ENCODE measurements around the gene PPP4R1.

Gene PPP4R1

GRCh38 chr18:9530226-9531009 is 83.9 kb downstream of the PPP4R1 start:
- H3K9me3 Mint-ChIP-seq = no peaks in the 10 kb centered on the region
- H3K27ac Mint-ChIP-seq = no peak overlapping the region
- H3K4me3 Mint-ChIP-seq = no peak overlapping the region
- H3K36me3 Mint-ChIP-seq = peaks cover 23% of the 10 kb centered on the region
- H3K27me3 Mint-ChIP-seq = no peaks in the 10 kb centered on the region
- H3K4me1 Mint-ChIP-seq = no peaks in the 10 kb centered on the region

GRCh38 chr18:9526458-9526857 is 87.9 kb downstream of the PPP4R1 start:
- no peaks in the 10 kb centered on the region for H3K4me1 Mint-ChIP-seq
- no peak overlapping the region for H3K27ac Mint-ChIP-seq
- peaks cover 29% of the 10 kb centered on the region for H3K36me3 Mint-ChIP-seq
- H3K27me3 Mint-ChIP-seq = no peaks in the 10 kb centered on the region
- H3K9me3 Mint-ChIP-seq = no peaks in the 10 kb centered on the region
- H3K4me3 Mint-ChIP-seq = no peak overlapping the region

GRCh38 chr18:9522952-9523351 is 91.4 kb downstream of the PPP4R1 start:
- peaks cover 4% of the 10 kb centered on the region for H3K4me1 Mint-ChIP-seq
- no peaks in the 10 kb centered on the region for H3K9me3 Mint-ChIP-seq
- peaks cover 24% of the 10 kb centered on the region for H3K36me3 Mint-ChIP-seq
- no peak overlapping the region for H3K27ac Mint-ChIP-seq
- H3K27me3 Mint-ChIP-seq = no peaks in the 10 kb centered on the region
- H3K4me3 Mint-ChIP-seq = no peak overlapping the region

- Mint-ChIP-seq H3K27me3 (no peaks in the 10 kb centered on the region), H3K9me3 (no peaks in the 10 kb centered on the region), H3K27ac (no peak overlapping the region), H3K4me3 (no peak overlapping the region), H3K4me1 (peaks cover 4% of the 10 kb centered on the region), H3K36me3 (peaks cover 16% of the 10 kb centered on the region)
Measured at GRCh38 chr18:9521770-9522169, 92.6 kb downstream of the PPP4R1 start.

- Mint-ChIP-seq H3K4me1 (peaks cover 4% of the 10 kb centered on the region), H3K4me3 (no peak overlapping the region), H3K27me3 (no peaks in the 10 kb centered on the region), H3K36me3 (peaks cover 17% of the 10 kb centered on the region), H3K27ac (no peak overlapping the region), H3K9me3 (no peaks in the 10 kb centered on the region)
Measured at GRCh38 chr18:9520666-9521065, 93.7 kb downstream of the PPP4R1 start.

GRCh38 chr18:9519399-9519798 is 95.0 kb downstream of the PPP4R1 start:
- Mint-ChIP-seq H3K4me1 (peaks cover 4% of the 10 kb centered on the region), H3K27me3 (no peaks in the 10 kb centered on the region), H3K27ac (no peak overlapping the region), H3K4me3 (no peak overlapping the region), H3K36me3 (peaks cover 12% of the 10 kb centered on the region), H3K9me3 (no peaks in the 10 kb centered on the region)

GRCh38 chr18:9517869-9518268 is 96.5 kb downstream of the PPP4R1 start:
- H3K9me3 Mint-ChIP-seq = no peaks in the 10 kb centered on the region
- no peaks in the 10 kb centered on the region for H3K27me3 Mint-ChIP-seq
- H3K4me1 Mint-ChIP-seq = peaks cover 4% of the 10 kb centered on the region
- no peak overlapping the region for H3K27ac Mint-ChIP-seq
- peaks cover 9% of the 10 kb centered on the region for H3K36me3 Mint-ChIP-seq
- H3K4me3 Mint-ChIP-seq = no peak overlapping the region

- H3K36me3 Mint-ChIP-seq = peaks cover 5% of the 10 kb centered on the region
- no peak overlapping the region for H3K4me3 Mint-ChIP-seq
- H3K27me3 Mint-ChIP-seq = no peaks in the 10 kb centered on the region
- H3K9me3 Mint-ChIP-seq = no peaks in the 10 kb centered on the region
- peaks cover 4% of the 10 kb centered on the region for H3K4me1 Mint-ChIP-seq
- H3K27ac Mint-ChIP-seq = no peak overlapping the region
Measured at GRCh38 chr18:9516437-9517064, 97.8 kb downstream of the PPP4R1 start.

- peaks cover 4% of the 10 kb centered on the region for H3K4me1 Mint-ChIP-seq
- H3K27me3 Mint-ChIP-seq = no peaks in the 10 kb centered on the region
- no peak overlapping the region for H3K27ac Mint-ChIP-seq
- peaks cover 3% of the 10 kb centered on the region for H3K36me3 Mint-ChIP-seq
- no peak overlapping the region for H3K4me3 Mint-ChIP-seq
- no peaks in the 10 kb centered on the region for H3K9me3 Mint-ChIP-seq
Measured at GRCh38 chr18:9513971-9514512, 100.3 kb downstream of the PPP4R1 start.

GRCh38 chr18:9508446-9509025 is 105.8 kb downstream of the PPP4R1 start:
- Mint-ChIP-seq H3K9me3 (no peaks in the 10 kb centered on the region), H3K36me3 (peaks cover 5% of the 10 kb centered on the region), H3K27ac (no peak overlapping the region), H3K4me3 (no peak overlapping the region), H3K4me1 (peaks cover 46% of the 10 kb centered on the region), H3K27me3 (no peaks in the 10 kb centered on the region)

GRCh38 chr18:9507565-9508088 is 106.7 kb downstream of the PPP4R1 start:
- Mint-ChIP-seq H3K27me3 (no peaks in the 10 kb centered on the region), H3K4me3 (no peak overlapping the region), H3K36me3 (peaks cover 10% of the 10 kb centered on the region), H3K27ac (peak overlapping the region; percentile 15), H3K9me3 (no peaks in the 10 kb centered on the region), H3K4me1 (peaks cover 46% of the 10 kb centered on the region)

- no peaks in the 10 kb centered on the region for H3K27me3 Mint-ChIP-seq
- peaks cover 46% of the 10 kb centered on the region for H3K4me1 Mint-ChIP-seq
- no peak overlapping the region for H3K27ac Mint-ChIP-seq
- no peaks in the 10 kb centered on the region for H3K9me3 Mint-ChIP-seq
- H3K36me3 Mint-ChIP-seq = peaks cover 10% of the 10 kb centered on the region
- H3K4me3 Mint-ChIP-seq = no peak overlapping the region
Measured at GRCh38 chr18:9506046-9506792, 108.1 kb downstream of the PPP4R1 start.
